K562 (cell line): Measurements from ENCODE around the gene NIFK. TPM values are rescaled to one million over a fixed set of nuclear protein-coding genes. Genes with fewer than 3 reads are reported as not detected.

Experiments
- CREB3L1 ChIP-seq: fragments of 450-650 bp; IDR thresholded peaks from 2 replicates; pipeline ENCODE4 v1.6.1; 2014; ENCODE audit warnings: low read depth, mild to moderate bottlenecking, moderate library complexity, borderline replicate concordance
- GABPB2 ChIP-seq: fragments of 250-450 bp; sonication (Bioruptor Pico); conservative IDR thresholded peaks from 2 replicates; pipeline ENCODE4 v1.5.1; 2021; ENCODE audit warnings: mild to moderate bottlenecking
- HDAC6 ChIP-seq: IDR thresholded peaks from 2 replicates; pipeline ENCODE4 v1.6.1; 2012; ENCODE audit warnings: low read depth, mild to moderate bottlenecking, control low read depth, inconsistent platforms, low read length, moderate library complexity
- ID3 ChIP-seq, 2 experiments: fragments of 250-450 bp in 1 of 2; fragments of 450-650 bp in 1 of 2; sonication (Bioruptor Pico) in 1 of 2; IDR thresholded peaks; 2 replicates each; pipeline versions ENCODE4 v1.6.1 to v1.8.0; 2016 to 2021; ENCODE audit warnings: mild to moderate bottlenecking in 2 of 2, moderate library complexity in 2 of 2, missing compliant biosample characterization in 1 of 2, missing genetic modification characterization in 1 of 2
- JUN ChIP-seq, 2 experiments: sonication (generic) in 1 of 2; formaldehyde crosslinking in 1 of 2; IDR thresholded peaks; 2 replicates each; pipeline versions ENCODE4 v1.6.1 to v1.8.0; 2012 to 2022; ENCODE audit warnings: borderline replicate concordance in 2 of 2, mild to moderate bottlenecking in 2 of 2, improper control_type of control experiment in 1 of 2, low read depth in 1 of 2, low read length in 1 of 2, missing genetic modification reagents in 1 of 2
- KDM4B ChIP-seq, 2 experiments: fragments of 450-650 bp in 1 of 2; sonication (generic) in 1 of 2; IDR thresholded peaks; 2 replicates each; pipeline ENCODE4 v1.6.1; 2016 to 2017; ENCODE audit warnings: borderline replicate concordance in 2 of 2, antibody characterized with exemption in 1 of 2, low read depth in 1 of 2, mild to moderate bottlenecking in 1 of 2
- PCBP2 ChIP-seq: fragments of 200-400 bp; formaldehyde crosslinking; IDR thresholded peaks from 2 replicates; pipeline ENCODE4 v1.6.1; 2018; ENCODE audit warnings: low read length, low read depth, mild to moderate bottlenecking, moderate library complexity; ENCODE audit not compliant: poor library complexity, severe bottlenecking
- POLR2G ChIP-seq: fragments of 200-400 bp; formaldehyde crosslinking; IDR thresholded peaks from 2 replicates; pipeline ENCODE4 v1.6.1; 2017; ENCODE audit warnings: low read depth, mild to moderate bottlenecking, antibody characterized with exemption, low read length, moderate library complexity
- PPARD ChIP-seq: fragments of 250-450 bp; sonication (Bioruptor Pico); IDR thresholded peaks from 2 replicates; pipeline ENCODE4 v1.8.0; 2022; ENCODE audit warnings: inconsistent platforms, mild to moderate bottlenecking, moderate library complexity
- PREB ChIP-seq: sonication (generic); formaldehyde crosslinking; IDR thresholded peaks from 2 replicates; pipeline ENCODE4 v1.8.1; 2023; ENCODE audit warnings: mild to moderate bottlenecking, missing genetic modification reagents
- RNF2 ChIP-seq: sonication (generic); IDR thresholded peaks from 2 replicates; pipeline ENCODE4 v1.6.1; 2016
- SMARCA5 ChIP-seq: fragments of 450-650 bp; IDR thresholded peaks from 2 replicates; pipeline ENCODE4 v1.6.1; 2016
- SMC3 ChIP-seq: conservative IDR thresholded peaks from 2 replicates; pipeline ENCODE4 v1.6.1; 2011; ENCODE audit warnings: low read depth, low read length, improper control_type of control experiment; ENCODE audit not compliant: insufficient read depth
- SREBF1 ChIP-seq: fragments of 150-350 bp; IDR thresholded peaks from 2 replicates; pipeline ENCODE4 v1.6.1; 2014; ENCODE audit warnings: antibody characterized with exemption, low read depth, low read length, borderline replicate concordance
- STAG1 ChIP-seq: sonication (generic); formaldehyde crosslinking; IDR thresholded peaks from 2 replicates; pipeline ENCODE4 v1.5.0; 2020; ENCODE audit warnings: missing genetic modification reagents, borderline replicate concordance
- STAT5B ChIP-seq: fragments of 250-450 bp; sonication (Bioruptor Pico); IDR thresholded peaks from 2 replicates; pipeline ENCODE4 v1.8.0; 2021; ENCODE audit warnings: mild to moderate bottlenecking, inconsistent platforms
- TAF15 ChIP-seq: fragments of 200-400 bp; formaldehyde crosslinking; IDR thresholded peaks from 2 replicates; pipeline ENCODE4 v1.6.1; 2017; ENCODE audit warnings: mild to moderate bottlenecking, low read depth, low read length, moderate library complexity
- ZFPM2 ChIP-seq: fragments of 250-450 bp; sonication (Bioruptor Pico); IDR thresholded peaks from 2 replicates; pipeline ENCODE4 v1.5.1; 2022; ENCODE audit warnings: mild to moderate bottlenecking
- ZNF436 ChIP-seq: fragments of 250-450, 450-650 bp; sonication (Bioruptor Pico); formaldehyde crosslinking; IDR thresholded peaks from 2 replicates; pipeline ENCODE4 v1.7.0; 2020; ENCODE audit warnings: mild to moderate bottlenecking
- ZNF639 ChIP-seq, 2 experiments: fragments of 200-800 bp in 1 of 2; sonication (Bioruptor generic) in 1 of 2; sonication (generic) in 1 of 2; formaldehyde crosslinking in 1 of 2; IDR thresholded peaks in 1 of 2; conservative IDR thresholded peaks in 1 of 2; 2 replicates each; pipeline versions ENCODE4 v1.5.0 to v1.6.1; 2016 to 2020; ENCODE audit warnings: missing compliant biosample characterization in 1 of 2, missing genetic modification characterization in 1 of 2, missing genetic modification reagents in 1 of 2
- ZSCAN32 ChIP-seq: fragments of 450-650 bp; formaldehyde crosslinking; IDR thresholded peaks from 2 replicates; pipeline ENCODE4 v1.4.0; 2020; ENCODE audit warnings: mild to moderate bottlenecking, moderate library complexity
- polyA plus RNA-seq, 8 experiments: library from polyadenylated mRNA; depleted of rRNA in 4 of 8; stranded (reverse) in 5 of 8; unstranded in 3 of 8; fragments of >200 nt; fragmentation: Nextera tagmentation in 2 of 8; fragmentation: Illumina TruSeq in 1 of 8; extraction: Ambion mirVana in 2 of 8; extraction: Trizol in 1 of 8; gene quantifications; 2 replicates each; pipeline versions ENCODE4 v1.2.1 to v1.2.3, GENCODE V29; 2011 to 2014; ENCODE audit warnings: inconsistent platforms in 1 of 8, missing spikeins in 1 of 8
- total RNA-seq, 7 experiments: library from RNA; depleted of rRNA in 6 of 7; stranded (reverse); fragments of >200 nt in 6 of 7; fragmentation: Illumina TruSeq in 2 of 7; extraction: Trizol in 2 of 7; gene quantifications; 2 replicates each; pipeline versions ENCODE4 v1.2.1 to v1.2.3, GENCODE V29; 2011 to 2021; ENCODE audit warnings: low replicate concordance in 1 of 7

The NIFK gene
- total and polyA plus RNA-seq, 9 of the 15 experiments (the other 6 are each of a cell fraction or from before 2014, with no cell fraction given), result 60.2 to 426 (median 183) TPM

GRCh38 chr2:121736462-121737336, at the start of gene NIFK (continued):
- TF ChIP-seq POLR2G, result peak; percentile 97
- TF ChIP-seq TAF15, result no peak
- no peak for TF ChIP-seq PCBP2
- peak; percentile 35; the same call in 1 of the 2 replicates for TF ChIP-seq STAG1 (CRISPR knock-in tag)
- no peak for TF ChIP-seq RNF2
- TF ChIP-seq STAT5B (CRISPR knock-in tag), result no peak
- no peak for TF ChIP-seq PPARD (CRISPR knock-in tag)
- no peak for TF ChIP-seq ZSCAN32 (CRISPR knock-in tag)
- 0 out of 2 replicates have a peak, but pooled peaks have one; percentile 85 for TF ChIP-seq PREB (CRISPR knock-in tag)
- no peak for TF ChIP-seq ZNF639 (CRISPR knock-in tag; conservative IDR thresholded peaks at IDR 0.05 in 1 of 2, IDR thresholded peaks at IDR 0.05 in 1 of 2)
- TF ChIP-seq JUN (IDR thresholded peaks at IDR 0.05; ENCODE audit: borderline replicate concordance, low read depth, low read length), result no peak
- no peak for TF ChIP-seq JUN (CRISPR knock-in tag; IDR thresholded peaks at IDR 0.05; ENCODE audit: borderline replicate concordance)
- TF ChIP-seq CREB3L1, result no peak
- TF ChIP-seq GABPB2 (CRISPR knock-in tag), result no peak
- TF ChIP-seq SREBF1, result no peak
- no peak for TF ChIP-seq SMARCA5
- TF ChIP-seq HDAC6, result no peak
- TF ChIP-seq ZFPM2 (CRISPR knock-in tag), result no peak
- TF ChIP-seq ID3 (CRISPR knock-in tag; IDR thresholded peaks at IDR 0.05), result no peak
- 0 out of 2 replicates have a peak, but pooled peaks have one; percentile 31 for TF ChIP-seq ID3 (tag; IDR thresholded peaks at IDR 0.05)
- TF ChIP-seq ZNF436, result no peak
- TF ChIP-seq KDM4B (IDR thresholded peaks at IDR 0.05; ENCODE audit: borderline replicate concordance in 2 of 2, low read depth in 1 of 2), result peak in 1 of 2 experiments; percentile 85; a peak in 1 of 4 replicates
- TF ChIP-seq SMC3, result no peak
